HepG2 (cell line): ENCODE results near the gene ACOT13.
A peak's percentile ranks its signal among the peaks of the same experiment; 100 is the strongest.

Experiments used
- CTCF ChIP-seq: sonication (generic); formaldehyde crosslinking; IDR thresholded peaks from 2 replicates; pipeline ENCODE4 v1.5.0; 2020; ENCODE audit warnings: mild to moderate bottlenecking, missing genetic modification reagents, moderate library complexity
- EP300 ChIP-seq, 3 experiments: sonication (generic) in 1 of 3; formaldehyde crosslinking in 1 of 3; IDR thresholded peaks; 2 replicates each; pipeline versions ENCODE4 v1.5.1 to v1.6.1; 2011 to 2020; ENCODE audit warnings: low read depth in 2 of 3, low read length in 2 of 3, borderline replicate concordance in 1 of 3, improper control_type of control experiment in 1 of 3, mild to moderate bottlenecking in 1 of 3, missing genetic modification reagents in 1 of 3, moderate library complexity in 1 of 3
- FOXC1 ChIP-seq: sonication (generic); formaldehyde crosslinking; IDR thresholded peaks from 2 replicates; pipeline ENCODE4 v1.8.0; 2022; ENCODE audit warnings: mild to moderate bottlenecking, missing genetic modification reagents, borderline replicate concordance
- KDM4B ChIP-seq: sonication (generic); formaldehyde crosslinking; IDR thresholded peaks from 2 replicates; pipeline ENCODE4 v1.4.0; 2020; ENCODE audit warnings: missing genetic modification reagents
- MTA1 ChIP-seq: sonication (generic); formaldehyde crosslinking; IDR thresholded peaks from 2 replicates; pipeline ENCODE4 v1.4.0; 2020; ENCODE audit warnings: missing genetic modification reagents, mild to moderate bottlenecking, borderline replicate concordance
- NFE2 ChIP-seq: sonication (generic); formaldehyde crosslinking; IDR thresholded peaks from 2 replicates; pipeline ENCODE4 v1.4.0; 2020; ENCODE audit warnings: missing genetic modification reagents
- RAD51 ChIP-seq: fragments of 450-650 bp; IDR thresholded peaks from 2 replicates; pipeline ENCODE4 v1.6.1; 2016; ENCODE audit warnings: borderline replicate concordance
- ZNF318 ChIP-seq: sonication (generic); formaldehyde crosslinking; IDR thresholded peaks from 2 replicates; pipeline ENCODE4 v1.4.0; 2020; ENCODE audit warnings: mild to moderate bottlenecking, missing genetic modification reagents
- ZNF782 ChIP-seq: sonication (generic); formaldehyde crosslinking; IDR thresholded peaks from 2 replicates; pipeline ENCODE4 v1.4.0; 2020; ENCODE audit warnings: missing genetic modification reagents, mild to moderate bottlenecking, borderline replicate concordance
- ZZZ3 ChIP-seq: sonication (generic); formaldehyde crosslinking; IDR thresholded peaks from 2 replicates; pipeline ENCODE4 v1.4.0; 2020; ENCODE audit warnings: missing genetic modification reagents, mild to moderate bottlenecking, borderline replicate concordance
- TF ChIP-seq, protein P1 (sequence below): sonication (generic); formaldehyde crosslinking; IDR thresholded peaks from 2 replicates; pipeline ENCODE4 v1.4.0; 2020; ENCODE audit warnings: mild to moderate bottlenecking, missing genetic modification reagents

GRCh38 chr6:24719125-24719971 lies 52.5 kb downstream of the ACOT13 start, which contains the start of gene C6orf62:
- TF ChIP-seq MTA1 (CRISPR knock-in tag) (no peak), FOXC1 (CRISPR knock-in tag) (no peak), NFE2 (CRISPR knock-in tag) (no peak), RAD51 (no peak), ZNF782 (CRISPR knock-in tag) (no peak), ZNF318 (no peak), KDM4B (CRISPR knock-in tag) (no peak), EP300 (IDR thresholded peaks at IDR 0.05; ENCODE audit: low read depth in 2 of 2, low read length in 2 of 2) (no peak), EP300 (CRISPR knock-in tag; IDR thresholded peaks at IDR 0.05; ENCODE audit: borderline replicate concordance) (no peak), CTCF (CRISPR knock-in tag) (no peak), ZZZ3 (CRISPR knock-in tag) (no peak)
- TF ChIP-seq, protein P1, sequence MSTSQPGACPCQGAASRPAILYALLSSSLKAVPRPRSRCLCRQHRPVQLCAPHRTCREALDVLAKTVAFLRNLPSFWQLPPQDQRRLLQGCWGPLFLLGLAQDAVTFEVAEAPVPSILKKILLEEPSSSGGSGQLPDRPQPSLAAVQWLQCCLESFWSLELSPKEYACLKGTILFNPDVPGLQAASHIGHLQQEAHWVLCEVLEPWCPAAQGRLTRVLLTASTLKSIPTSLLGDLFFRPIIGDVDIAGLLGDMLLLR (CRISPR knock-in tag), result 0 out of 2 replicates have a peak, but pooled peaks have one; percentile 30
